Mesodermal cell (in vitro differentiated cells): ENCODE data around the gene FATE1.
A peak's percentile ranks its signal among the peaks of the same experiment; 100 is the strongest.
"Not testable (repeated sequence)": the region's sequence is repeated elsewhere in the genome, so short reads cannot be mapped to it uniquely, and the experiment has no call there.

Source experiments
- H3K27ac ChIP-seq: 2 replicates; pipeline ENCODE4 v1.7.0; 2013; ENCODE audit warnings: mild to moderate bottlenecking, low read depth, low read length, moderate library complexity; ENCODE audit not compliant: severe bottlenecking
- H3K36me3 ChIP-seq: 2 replicates; pipeline ENCODE4 v1.7.1; 2013; ENCODE audit warnings: mild to moderate bottlenecking, low read length, moderate library complexity; ENCODE audit not compliant: control insufficient read depth, insufficient read depth
- H3K4me1 ChIP-seq: one replicate; pipeline ENCODE4 v1.7.1; 2013; ENCODE audit warnings: mild to moderate bottlenecking, low read length; ENCODE audit not compliant: insufficient read depth, control insufficient read depth, poor library complexity, severe bottlenecking
- H3K4me3 ChIP-seq: 2 replicates; pipeline ENCODE4 v1.7.0; 2013; ENCODE audit warnings: low read length, control low read depth, mild to moderate bottlenecking; ENCODE audit not compliant: insufficient read depth, poor library complexity, severe bottlenecking; ENCODE audit errors: extremely low read depth
- H3K9me3 ChIP-seq: 2 replicates; pipeline ENCODE4 v1.7.1; 2013; ENCODE audit warnings: mild to moderate bottlenecking, low read length, moderate library complexity; ENCODE audit not compliant: control insufficient read depth
- WGBS, 2 experiments: methylation state at CpG; one replicate each; pipeline ENCODE4 v1.1.5; 2013; ENCODE audit warnings: missing lambda C conversion rate in 2 of 2; ENCODE audit not compliant: insufficient coverage in 2 of 2; 5-methylcytosine and 5-hydroxymethylcytosine counted together

FATE1 gene

GRCh38 chrX:151695583-151696340 lies 20.1 kb upstream of the FATE1 start:
- H3K9me3 ChIP-seq, result no peaks in the 10 kb centered on the region
- no peak overlapping the region for H3K27ac ChIP-seq
- peak overlapping the region; percentile 33 for H3K4me3 ChIP-seq
- H3K4me1 ChIP-seq, result no peaks in the 10 kb centered on the region
- WGBS, 2 experiments, result 42% methylated on average over 11 of the region's 19 CpGs; no CpG with 5 or more reads in 1 of the 2 experiments
- H3K36me3 ChIP-seq, result no peaks in the 10 kb centered on the region

- H3K36me3 ChIP-seq, H3K4me3 ChIP-seq, H3K27ac ChIP-seq, H3K4me1 ChIP-seq, H3K9me3 ChIP-seq: not testable (repeated sequence)
- WGBS, 2 experiments, result no CpG with 5 or more reads among the region's 8 CpGs
These were observed 18.8 kb upstream of the FATE1 start for GRCh38 chrX:151697082-151697481.

DNA sequence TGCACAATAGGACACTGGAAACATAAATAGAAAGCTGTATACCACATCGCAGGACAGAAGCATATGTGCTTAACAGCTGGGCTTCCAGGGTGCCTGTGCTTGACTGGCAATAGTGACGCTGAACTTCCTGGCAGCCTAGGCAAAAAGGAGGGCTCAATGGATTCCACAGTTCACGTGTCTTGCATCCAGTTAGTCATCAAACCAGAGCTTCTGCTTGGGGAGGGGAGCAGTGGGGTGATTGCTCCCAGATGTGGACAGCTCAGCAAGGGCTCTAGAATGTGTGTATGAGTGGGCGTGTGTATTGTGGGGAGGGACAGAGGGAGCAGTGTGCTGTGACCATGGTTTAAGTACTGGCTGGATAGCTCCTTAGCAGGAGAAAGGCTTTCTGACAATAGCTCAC lies 18.3 kb upstream of the FATE1 start:
- WGBS, 2 experiments, result 94% methylated on average over 2 of the region's 4 CpGs; no CpG with 5 or more reads in 1 of the 2 experiments
- Histone ChIP-seq H3K36me3 (no peaks in the 10 kb centered on the region), H3K4me1 (no peaks in the 10 kb centered on the region), H3K9me3 (no peaks in the 10 kb centered on the region), H3K27ac (no peak overlapping the region), H3K4me3 (no peak overlapping the region)

GRCh38 chrX:151698485-151698884 lies 17.4 kb upstream of the FATE1 start:
- no peaks in the 10 kb centered on the region for H3K36me3 ChIP-seq
- WGBS, 2 experiments, result no CpG with 5 or more reads among the region's 6 CpGs
- H3K4me1 ChIP-seq, result no peaks in the 10 kb centered on the region
- no peaks in the 10 kb centered on the region for H3K9me3 ChIP-seq
- H3K27ac ChIP-seq, result no peak overlapping the region
- no peak overlapping the region for H3K4me3 ChIP-seq

DNA sequence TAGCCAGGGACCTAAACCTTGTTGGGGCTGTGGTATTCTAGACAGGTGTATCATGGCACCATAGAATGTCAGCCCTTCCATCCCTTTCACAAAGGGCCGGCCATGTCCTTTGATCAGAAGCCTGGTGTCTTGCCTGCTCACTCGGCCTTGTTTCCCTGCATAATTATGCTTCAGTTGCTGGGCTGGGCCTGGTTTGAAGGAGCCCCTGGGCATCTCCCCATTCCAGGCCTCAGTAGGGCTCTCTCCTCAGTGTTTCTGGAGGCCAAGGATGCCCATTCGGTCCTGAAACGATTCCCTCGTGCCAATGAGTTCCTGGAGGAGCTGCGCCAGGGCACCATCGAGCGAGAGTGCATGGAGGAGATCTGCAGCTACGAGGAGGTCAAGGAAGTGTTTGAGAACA lies 16.1 kb upstream of the FATE1 start:
- Histone ChIP-seq H3K27ac (no peak overlapping the region), H3K4me1 (no peaks in the 10 kb centered on the region), H3K36me3 (no peaks in the 10 kb centered on the region), H3K9me3 (no peaks in the 10 kb centered on the region), H3K4me3 (no peak overlapping the region)
- 93% methylated on average over 2 of the region's 9 CpGs; no CpG with 5 or more reads in 1 of the 2 experiments for WGBS, 2 experiments

DNA sequence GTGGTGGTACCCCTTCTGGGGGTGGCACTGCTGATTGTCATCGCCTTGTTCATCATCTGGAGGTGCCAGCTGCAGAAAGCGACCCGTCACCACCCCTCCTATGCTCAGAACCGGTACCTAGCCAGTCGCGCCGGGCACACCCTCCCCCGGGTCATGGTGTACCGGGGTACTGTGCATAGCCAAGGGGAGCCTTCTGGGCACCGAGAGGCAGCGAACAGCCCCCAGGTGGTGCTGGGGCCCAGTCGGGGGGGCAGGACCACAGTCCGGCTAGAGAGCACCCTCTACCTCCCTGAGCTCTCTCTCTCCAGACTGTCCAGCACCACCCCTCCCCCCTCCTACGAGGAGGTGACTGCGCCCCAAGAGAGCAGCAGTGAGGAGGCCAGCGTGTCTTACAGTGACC lies 15.3 kb upstream of the FATE1 start:
- no peaks in the 10 kb centered on the region for H3K36me3 ChIP-seq
- WGBS, 2 experiments, result 93% methylated on average over 3 to 8 of the region's 16 CpGs

DNA sequence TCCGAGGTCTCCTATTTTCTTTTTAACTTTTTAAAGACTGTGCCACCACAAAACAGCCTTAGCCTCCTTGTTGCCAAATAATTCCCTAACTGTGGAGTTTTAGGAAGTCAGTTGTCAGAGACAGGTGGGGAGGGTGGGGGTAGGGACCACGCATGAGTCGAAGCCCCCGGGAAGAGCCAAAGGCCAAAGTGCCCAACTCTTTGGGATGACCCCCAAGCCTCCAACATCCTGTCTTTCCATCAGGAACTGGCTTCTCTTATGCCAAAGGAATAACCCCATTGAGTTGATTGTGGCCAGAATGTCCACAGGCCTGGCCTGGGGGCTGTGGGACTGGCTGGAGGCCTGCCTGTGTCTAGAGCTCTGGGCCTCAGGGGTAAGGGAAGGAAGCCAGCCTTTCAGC lies 14.8 kb upstream of the FATE1 start:
- no peaks in the 10 kb centered on the region for H3K4me1 ChIP-seq
- no peaks in the 10 kb centered on the region for H3K36me3 ChIP-seq
- H3K4me3 ChIP-seq, result no peak overlapping the region
- H3K27ac ChIP-seq, result no peak overlapping the region
- no CpG with 5 or more reads among the region's 4 CpGs for WGBS, 2 experiments
- H3K9me3 ChIP-seq, result no peaks in the 10 kb centered on the region

More for the DNA sequence above, 15.3 kb upstream of the FATE1 start:
- Histone ChIP-seq H3K4me3 (no peak overlapping the region), H3K27ac (no peak overlapping the region), H3K4me1 (no peaks in the 10 kb centered on the region), H3K9me3 (no peaks in the 10 kb centered on the region)

DNA sequence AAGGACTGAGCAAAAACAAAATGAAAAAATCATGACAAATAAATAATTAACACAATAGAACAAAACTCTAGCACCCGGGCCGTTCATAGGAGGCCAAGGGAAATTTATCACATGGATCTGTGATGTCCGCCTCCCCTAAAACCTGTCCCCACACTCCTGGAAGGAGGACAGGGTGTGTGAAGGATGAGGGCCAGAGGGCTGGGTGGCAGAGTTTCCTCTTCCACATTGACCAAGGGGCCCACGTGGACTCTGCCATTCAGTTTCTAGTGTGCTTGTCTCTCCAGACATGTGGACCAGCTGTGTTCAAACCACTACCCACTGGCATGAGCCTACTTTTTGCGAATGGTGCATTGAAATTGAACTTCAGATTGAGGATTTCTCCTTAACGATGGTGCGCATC lies 14.3 kb upstream of the FATE1 start:
- 94% methylated on average over 4 of the region's 7 CpGs; no CpG with 5 or more reads in 1 of the 2 experiments for WGBS, 2 experiments
- no peak overlapping the region for H3K4me3 ChIP-seq
- no peaks in the 10 kb centered on the region for H3K4me1 ChIP-seq
- no peaks in the 10 kb centered on the region for H3K9me3 ChIP-seq
- no peak overlapping the region for H3K27ac ChIP-seq
- no peaks in the 10 kb centered on the region for H3K36me3 ChIP-seq

DNA sequence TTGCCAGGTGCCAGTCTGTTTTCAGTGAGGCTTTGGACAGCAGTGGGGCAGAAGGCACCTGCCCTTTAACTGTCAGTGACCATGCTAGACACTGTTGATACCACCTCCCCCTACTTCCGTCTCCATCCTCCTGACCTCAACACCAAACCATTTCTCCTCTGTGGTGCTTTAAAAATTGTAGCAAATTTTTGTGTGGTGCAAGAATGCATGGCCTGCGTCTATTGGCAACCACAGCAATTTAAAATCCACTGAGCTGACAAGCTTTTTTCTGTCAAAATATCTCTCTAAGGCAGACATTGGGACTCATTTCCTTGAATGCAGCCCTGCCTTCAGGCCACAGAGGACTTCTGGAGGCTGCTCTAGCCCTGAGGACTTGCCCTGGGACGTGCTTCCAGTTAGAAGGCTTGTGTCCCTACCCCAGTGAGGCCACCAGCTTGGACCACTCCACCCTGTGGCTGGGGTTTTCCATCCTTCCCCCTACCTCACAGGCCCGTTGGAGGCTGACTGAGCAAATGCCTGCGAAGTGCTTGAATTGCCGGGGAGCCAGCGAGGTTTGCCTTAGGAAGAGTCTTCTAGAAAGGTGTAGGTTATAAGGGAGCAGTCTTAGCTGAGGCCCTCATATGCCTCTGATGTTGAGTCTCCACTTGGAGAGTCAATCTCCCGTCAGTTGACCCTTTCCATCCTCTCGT lies 13.7 kb upstream of the FATE1 start:
- H3K27ac ChIP-seq, result no peak overlapping the region
- no peaks in the 10 kb centered on the region for H3K9me3 ChIP-seq
- no peaks in the 10 kb centered on the region for H3K4me1 ChIP-seq
- no peak overlapping the region for H3K4me3 ChIP-seq
- WGBS, 2 experiments, result 67% methylated on average over 1 of the region's 9 CpGs; no CpG with 5 or more reads in 1 of the 2 experiments
- no peaks in the 10 kb centered on the region for H3K36me3 ChIP-seq

DNA sequence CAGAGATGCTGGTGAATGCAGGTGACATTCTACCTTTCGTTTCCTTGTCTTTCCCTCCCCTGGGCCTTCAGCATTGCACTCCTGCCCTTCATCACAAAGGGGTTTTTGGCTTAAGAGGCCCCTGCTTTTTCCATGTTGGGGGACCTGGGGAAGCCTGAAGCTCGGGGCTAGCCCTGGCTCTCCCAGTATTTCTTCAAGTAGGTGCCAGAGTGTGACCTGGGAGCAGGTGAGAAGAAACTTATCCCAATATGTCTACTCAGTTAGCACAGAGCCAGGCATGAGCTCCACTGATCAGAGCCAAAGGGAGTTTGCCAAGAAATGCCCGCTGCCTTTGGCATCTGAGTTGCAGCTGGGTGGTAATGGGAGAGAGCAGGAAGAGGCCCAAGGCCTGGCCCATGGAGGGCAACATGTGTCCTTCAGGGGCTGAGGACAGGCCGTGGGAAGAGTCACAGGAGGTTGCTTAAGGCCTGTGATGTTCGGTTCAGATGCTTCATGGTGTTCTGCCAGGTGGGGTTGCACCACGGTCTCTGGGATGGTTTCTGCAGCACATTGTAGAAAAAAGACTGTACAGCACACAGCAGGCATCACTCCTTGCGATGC lies 13.0 kb upstream of the FATE1 start:
- Histone ChIP-seq H3K4me3 (no peak overlapping the region), H3K36me3 (no peaks in the 10 kb centered on the region), H3K27ac (no peak overlapping the region), H3K4me1 (no peaks in the 10 kb centered on the region), H3K9me3 (no peaks in the 10 kb centered on the region)
- WGBS, 2 experiments, result no CpG with 5 or more reads among the region's 7 CpGs
